Keratinocyte (primary cell): ENCODE measurements around the gene GMCL1. TPM values are rescaled to one million over a fixed set of nuclear protein-coding genes. Genes with fewer than 3 reads are reported as not detected.
A peak's percentile ranks its signal among the peaks of the same experiment; 100 is the strongest.

ENCODE experiments used
- DNase-seq: peaks from one replicate; pipeline ENCODE4 v3.0.0-alpha.2; 2011; ENCODE audit warnings: low read depth, missing footprints, low spot score
- FAIRE-seq: peaks from 2 replicates; lab custom pipeline; 2011; peaks lifted over from hg19 to GRCh38; lab: Jason Lieb, UNC
- H2AFZ ChIP-seq: 2 replicates; pipeline ENCODE4 v1.6.0; 2012; ENCODE audit warnings: low read length, control low read depth, inconsistent platforms; ENCODE audit not compliant: control insufficient read depth
- H3K27ac ChIP-seq: 2 replicates; pipeline ENCODE4 v1.5.1; 2011; ENCODE audit warnings: low read length; ENCODE audit not compliant: control insufficient read depth, insufficient read depth
- H3K27me3 ChIP-seq: 3 replicates; pipeline ENCODE4 v1.6.0; 2011; ENCODE audit warnings: low read length; ENCODE audit not compliant: control insufficient read depth, insufficient read depth; ENCODE audit errors: extremely low read depth
- H3K36me3 ChIP-seq, 2 experiments: 2 replicates in 1 of 2; 3 replicates in 1 of 2; pipeline ENCODE4 v1.5.1; 2011; ENCODE audit warnings: low read length in 2 of 2, mild to moderate bottlenecking in 1 of 2; ENCODE audit not compliant: control insufficient read depth in 2 of 2, insufficient read depth in 2 of 2; ENCODE audit errors: extremely low read depth in 1 of 2
- H3K4me1 ChIP-seq: 3 replicates; pipeline ENCODE4 v1.5.1; 2011; ENCODE audit warnings: low read length; ENCODE audit not compliant: control insufficient read depth, insufficient read depth; ENCODE audit errors: extremely low read depth
- H3K4me2 ChIP-seq: 3 replicates; pipeline ENCODE4 v1.6.0; 2011; ENCODE audit warnings: low read depth, low read length; ENCODE audit not compliant: control insufficient read depth, insufficient read depth; ENCODE audit errors: extremely low read depth
- H3K4me3 ChIP-seq, 3 experiments: fragments of 200-600 bp in 1 of 3; sonication (generic) in 1 of 3; 2 replicates in 2 of 3; 3 replicates in 1 of 3; pipeline ENCODE4 v1.5.1; 2011 to 2016; ENCODE audit warnings: low read length in 3 of 3, mild to moderate bottlenecking in 3 of 3, control low read depth in 2 of 3, inconsistent platforms in 1 of 3, low read depth in 1 of 3, mixed read lengths in 1 of 3, mixed run types in 1 of 3, moderate library complexity in 1 of 3; ENCODE audit not compliant: control insufficient read depth in 2 of 3, insufficient read depth in 2 of 3; ENCODE audit errors: extremely low read depth in 1 of 3
- H3K79me2 ChIP-seq: 2 replicates; pipeline ENCODE4 v1.6.0; 2012; ENCODE audit warnings: low read length; ENCODE audit not compliant: control insufficient read depth, insufficient read depth
- H3K9ac ChIP-seq: 3 replicates; pipeline ENCODE4 v1.6.0; 2011; ENCODE audit warnings: low read length; ENCODE audit not compliant: control insufficient read depth, insufficient read depth; ENCODE audit errors: extremely low read depth
- H3K9me1 ChIP-seq: 3 replicates; pipeline ENCODE4 v1.6.0; 2011; ENCODE audit warnings: low read length; ENCODE audit not compliant: control insufficient read depth, insufficient read depth; ENCODE audit errors: extremely low read depth
- H3K9me3 ChIP-seq: 2 replicates; pipeline ENCODE4 v1.5.1; 2012; ENCODE audit warnings: low read depth, low read length; ENCODE audit not compliant: control insufficient read depth
- H4K20me1 ChIP-seq: 3 replicates; pipeline ENCODE4 v1.6.0; 2011; ENCODE audit warnings: low read length; ENCODE audit not compliant: control insufficient read depth, insufficient read depth; ENCODE audit errors: extremely low read depth
- CTCF ChIP-seq, 3 experiments: IDR thresholded peaks in 1 of 3; conservative IDR thresholded peaks in 1 of 3; optimal IDR thresholded peaks in 1 of 3; 2 replicates in 2 of 3; 3 replicates in 1 of 3; pipeline versions ENCODE3 to v1.5.1; 2011; ENCODE audit warnings: low read length in 3 of 3, mild to moderate bottlenecking in 3 of 3, moderate library complexity in 2 of 3, control low read depth in 1 of 3, inconsistent platforms in 1 of 3; ENCODE audit not compliant: insufficient read depth in 2 of 3; ENCODE audit errors: extremely low read depth in 1 of 3
- EZH2 ChIP-seq: IDR thresholded peaks from one replicate; pipeline ENCODE4 v1.6.1; 2012; ENCODE audit warnings: inconsistent platforms, mild to moderate bottlenecking, low read length, moderate library complexity
- dilution Hi-C: fragments of 300-500 bp; cut with MboI; formaldehyde crosslinking; loops from one replicate; pipeline ENCODE4 v1.7.0; 2020; ENCODE audit warnings: low sequenced_read_pairs; ENCODE audit not compliant: extremely low pct_ligation_motif_present
- polyA plus RNA-seq, 5 experiments: library from polyadenylated mRNA; depleted of rRNA in 3 of 5; stranded (reverse) in 3 of 5; stranded (forward) in 1 of 5; unstranded in 1 of 5; fragments of >200 nt; gene quantifications; 1 replicate in 1 of 5; 2 replicates in 3 of 5; 3 replicates in 1 of 5; pipeline versions ENCODE4 v1.2.1 to v1.2.3, GENCODE V29; 2011 to 2012; ENCODE audit warnings: missing spikeins in 2 of 5, low read depth in 1 of 5, low replicate concordance in 1 of 5

GMCL1 gene
- polyA plus RNA-seq, 1 donor (not counting 4 experiments of a cell fraction or from before 2014, with no cell fraction given): 7.5 TPM

DNA sequence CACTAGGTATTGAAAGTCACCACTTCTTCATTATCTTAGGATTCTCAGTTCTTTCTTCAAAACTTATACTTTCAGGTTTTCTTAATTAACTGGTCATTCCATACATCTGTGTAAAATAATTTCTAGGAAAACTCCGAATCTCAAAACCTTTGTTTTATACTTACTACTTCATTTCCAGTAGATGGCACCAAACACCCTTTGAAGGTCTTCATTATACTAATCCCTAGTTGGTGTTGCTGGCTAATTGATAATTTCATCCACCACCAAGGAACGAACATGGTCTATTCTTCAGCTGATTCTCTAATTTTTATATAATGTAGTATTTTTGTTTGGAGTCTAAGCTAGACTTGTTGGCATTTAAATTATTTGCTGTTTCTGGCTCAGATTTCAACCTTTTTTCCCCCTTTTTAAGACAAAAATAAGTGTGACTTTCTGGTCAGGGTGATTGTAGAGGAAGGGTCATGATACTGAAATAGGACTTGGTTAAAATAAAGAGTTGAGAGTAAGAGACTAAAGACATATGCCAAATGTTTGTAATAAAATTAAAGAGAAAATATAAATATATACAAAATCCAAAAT, 82.6 kb downstream of the GMCL1 start:
- Histone ChIP-seq H3K27me3 (no peaks in the 10 kb centered on the region), H3K9ac (no peak overlapping the region), H3K36me3 (peaks cover 5 to 13% of the 10 kb centered on the region in 2 experiments), H3K9me1 (no peaks in the 10 kb centered on the region), H2AFZ (no peak overlapping the region), H3K4me2 (no peak overlapping the region), H4K20me1 (no peaks in the 10 kb centered on the region), H3K9me3 (no peaks in the 10 kb centered on the region), H3K4me3 (no peak overlapping the region), H3K4me1 (peaks cover 7% of the 10 kb centered on the region), H3K79me2 (peaks cover 7% of the 10 kb centered on the region), H3K27ac (peak overlapping the region; percentile 6)
- DNase-seq (no peak), FAIRE-seq (no peak)
- dilution Hi-C loops: no loop called here
- no peak for TF ChIP-seq EZH2
- TF ChIP-seq CTCF (optimal IDR thresholded peaks at IDR 0.05 in 1 of 3, IDR thresholded peaks at IDR 0.05 in 1 of 3, conservative IDR thresholded peaks at IDR 0.05 in 1 of 3; ENCODE audit: extremely low read depth in 1 of 3, insufficient read depth in 2 of 3, low read length in 3 of 3): peak in 2 of 3 experiments; percentile 25 to 47

DNA sequence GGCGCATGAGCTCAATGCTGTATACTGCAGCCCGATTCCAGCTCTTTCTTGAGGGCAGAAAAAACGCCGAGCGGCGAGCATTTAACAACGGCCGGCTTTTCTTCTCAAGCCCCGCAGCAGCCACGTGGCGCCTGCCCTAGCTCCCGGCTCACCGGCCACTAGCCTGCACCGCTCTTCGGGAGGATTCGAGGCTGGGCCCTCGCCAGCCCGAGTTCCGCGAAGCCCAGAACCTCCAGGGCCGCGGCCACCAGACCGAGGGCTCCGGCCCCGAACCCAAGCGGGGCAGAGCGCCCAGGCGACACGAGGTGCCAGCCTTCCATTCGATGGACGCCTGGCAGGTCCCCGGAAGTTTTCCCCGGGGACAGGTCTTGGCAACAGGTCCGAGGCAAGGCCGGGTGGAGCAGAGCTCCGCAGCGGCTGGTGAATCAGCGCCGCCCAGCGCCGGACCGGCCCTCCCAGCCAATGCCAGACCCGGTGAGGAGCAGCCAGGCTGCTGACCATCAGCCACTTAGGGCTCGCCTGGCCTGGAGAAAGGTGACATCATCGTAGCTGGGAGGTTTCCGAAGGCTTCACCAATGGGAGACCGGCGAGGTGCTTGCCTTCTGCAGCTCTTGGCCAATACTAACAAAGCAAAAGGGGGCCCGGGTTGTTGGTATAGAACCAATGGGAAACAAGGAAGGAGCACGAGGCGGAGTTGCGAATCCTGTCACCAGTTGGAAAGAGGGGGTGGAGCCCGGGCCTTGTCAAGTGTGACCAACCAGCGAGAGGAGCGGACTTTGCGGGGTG, 84.9 kb downstream of the GMCL1 start:
- TF ChIP-seq EZH2 (no peak), CTCF (optimal IDR thresholded peaks at IDR 0.05 in 1 of 3, IDR thresholded peaks at IDR 0.05 in 1 of 3, conservative IDR thresholded peaks at IDR 0.05 in 1 of 3; ENCODE audit: extremely low read depth in 1 of 3, insufficient read depth in 2 of 3, low read length in 3 of 3) (peak in 1 of 3 experiments; percentile 54)
- H3K27ac ChIP-seq: peak overlapping the region; percentile 90
- peak overlapping the region; percentile 71 to 76 (median 74) for H3K4me3 ChIP-seq
- H3K79me2 ChIP-seq: peaks cover 8% of the 10 kb centered on the region
- DNase-seq: peak; percentile 100
- H3K27me3 ChIP-seq: no peaks in the 10 kb centered on the region
- FAIRE-seq: peak; percentile 87
- H4K20me1 ChIP-seq: no peaks in the 10 kb centered on the region
- dilution Hi-C loops: no loop called here
- no peaks in the 10 kb centered on the region for H3K9me3 ChIP-seq
- H3K4me1 ChIP-seq: peaks cover 22% of the 10 kb centered on the region
- H3K36me3 ChIP-seq: peaks cover 3 to 11% of the 10 kb centered on the region in 2 experiments
- peak overlapping the region; percentile 93 for H3K9ac ChIP-seq
- H3K9me1 ChIP-seq: no peaks in the 10 kb centered on the region
- H2AFZ ChIP-seq: peak overlapping the region; percentile 39
- peak overlapping the region; percentile 74 for H3K4me2 ChIP-seq
